ENCODE data around the gene PPIL4.

PPIL4 gene

DNA sequence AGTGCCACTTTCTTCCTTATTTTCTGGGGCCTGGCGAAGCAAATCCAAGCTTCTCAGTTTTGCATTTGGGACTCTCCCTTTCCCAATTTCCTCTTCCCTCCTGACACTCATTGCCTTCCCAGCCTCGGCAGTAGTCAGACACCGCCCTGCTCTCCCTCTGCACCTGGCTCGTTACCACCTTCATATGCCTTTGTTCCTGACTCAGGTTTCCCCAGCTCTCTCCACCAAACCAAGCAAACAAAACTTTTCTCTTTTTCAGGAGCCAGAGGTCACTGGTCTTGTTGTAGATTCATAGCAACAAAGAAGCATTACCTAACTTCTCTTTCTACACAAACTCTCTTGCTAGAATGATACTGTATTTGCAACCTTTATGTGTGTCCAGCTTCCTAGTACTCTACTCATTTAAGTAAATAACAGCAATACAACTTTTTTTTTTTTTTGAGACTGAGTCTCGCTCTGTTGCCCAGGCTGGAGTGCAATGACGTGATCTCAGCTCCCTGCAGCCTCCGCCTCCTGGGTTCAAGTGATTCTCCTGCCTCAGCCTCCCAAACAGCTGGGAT, 52.0 kb downstream of the PPIL4 start:
- H3K4me1 ChIP-seq (ENCODE audit: low read length), result no peaks in the 10 kb centered on the region
- H3K9ac ChIP-seq (ENCODE audit: low read length), result no peak overlapping the region
- no peak overlapping the region for H3K4me2 ChIP-seq (ENCODE audit: low read depth, low read length)
- H3K36me3 ChIP-seq (replicated peaks; ENCODE audit: insufficient read depth, low read length), result no peaks in the 10 kb centered on the region
- H3K27ac ChIP-seq (ENCODE audit: low read length), result no peak overlapping the region
- H3K9me3 ChIP-seq (replicated peaks; ENCODE audit: insufficient read depth, low read length), result no peaks in the 10 kb centered on the region
- no peaks in the 10 kb centered on the region for H3K9me2 ChIP-seq (replicated peaks; ENCODE audit: insufficient read depth, low read length)
- H4K20me1 ChIP-seq (ENCODE audit: insufficient read depth, low read length), result no peaks in the 10 kb centered on the region
- no peak overlapping the region for H2AFZ ChIP-seq (ENCODE audit: low read length)
- H3K4me3 ChIP-seq (ENCODE audit: low read length), result no peak overlapping the region
- DNase-seq, result no peak
- H3F3A ChIP-seq (ENCODE audit: insufficient read depth, low read length), result no peaks in the 10 kb centered on the region
- TF ChIP-seq EZH2 (optimal IDR thresholded peaks at IDR 0.05; ENCODE audit: low read depth, low read length) (no peak), EZH2phosphoT487 (IDR thresholded peaks at IDR 0.05; ENCODE audit: low read length) (no peak)
- H3K27me3 ChIP-seq (replicated peaks; ENCODE audit: insufficient read depth, low read length), result no peaks in the 10 kb centered on the region
- no peaks in the 10 kb centered on the region for H3K79me2 ChIP-seq (ENCODE audit: low read length)

DNA sequence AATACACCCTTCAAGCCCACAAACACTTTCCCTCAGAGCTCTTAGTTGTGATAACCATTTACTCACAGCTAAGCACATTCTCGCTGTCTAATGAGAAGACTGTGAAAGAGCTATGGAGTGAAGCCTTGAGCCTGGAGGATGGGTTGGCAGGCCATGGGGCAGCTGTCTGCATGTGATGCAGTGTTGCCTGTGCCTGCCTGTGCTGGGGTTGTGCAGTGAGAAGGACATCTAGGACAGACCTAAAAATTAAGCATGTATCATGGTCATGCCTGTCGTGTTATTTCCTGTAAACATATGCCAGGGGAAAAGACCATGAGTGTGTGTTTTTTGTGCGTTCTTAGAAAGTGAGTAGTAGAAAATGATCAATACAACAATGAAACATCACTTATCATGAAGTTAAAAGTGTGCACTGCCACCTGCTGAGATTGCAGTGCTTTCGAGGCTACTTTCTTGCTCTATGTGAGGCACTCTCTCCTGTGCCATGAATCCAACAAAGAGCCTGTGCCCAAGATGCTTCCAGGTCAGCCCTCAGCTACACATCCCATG, 53.0 kb downstream of the PPIL4 start:
- Histone ChIP-seq H3K9ac (ENCODE audit: low read length) (no peak overlapping the region), H3K36me3 (replicated peaks; ENCODE audit: insufficient read depth, low read length) (no peaks in the 10 kb centered on the region), H2AFZ (ENCODE audit: low read length) (no peak overlapping the region), H3K27me3 (replicated peaks; ENCODE audit: insufficient read depth, low read length) (no peaks in the 10 kb centered on the region), H3K4me2 (ENCODE audit: low read depth, low read length) (no peak overlapping the region), H3K79me2 (ENCODE audit: low read length) (no peaks in the 10 kb centered on the region), H4K20me1 (ENCODE audit: insufficient read depth, low read length) (no peaks in the 10 kb centered on the region), H3K4me3 (ENCODE audit: low read length) (no peak overlapping the region), H3K9me2 (replicated peaks; ENCODE audit: insufficient read depth, low read length) (no peaks in the 10 kb centered on the region), H3K27ac (ENCODE audit: low read length) (no peak overlapping the region), H3K9me3 (replicated peaks; ENCODE audit: insufficient read depth, low read length) (no peaks in the 10 kb centered on the region), H3F3A (ENCODE audit: insufficient read depth, low read length) (no peaks in the 10 kb centered on the region), H3K4me1 (ENCODE audit: low read length) (no peaks in the 10 kb centered on the region)
- no peak for TF ChIP-seq EZH2 (optimal IDR thresholded peaks at IDR 0.05; ENCODE audit: low read depth, low read length)
- TF ChIP-seq, protein P1, sequence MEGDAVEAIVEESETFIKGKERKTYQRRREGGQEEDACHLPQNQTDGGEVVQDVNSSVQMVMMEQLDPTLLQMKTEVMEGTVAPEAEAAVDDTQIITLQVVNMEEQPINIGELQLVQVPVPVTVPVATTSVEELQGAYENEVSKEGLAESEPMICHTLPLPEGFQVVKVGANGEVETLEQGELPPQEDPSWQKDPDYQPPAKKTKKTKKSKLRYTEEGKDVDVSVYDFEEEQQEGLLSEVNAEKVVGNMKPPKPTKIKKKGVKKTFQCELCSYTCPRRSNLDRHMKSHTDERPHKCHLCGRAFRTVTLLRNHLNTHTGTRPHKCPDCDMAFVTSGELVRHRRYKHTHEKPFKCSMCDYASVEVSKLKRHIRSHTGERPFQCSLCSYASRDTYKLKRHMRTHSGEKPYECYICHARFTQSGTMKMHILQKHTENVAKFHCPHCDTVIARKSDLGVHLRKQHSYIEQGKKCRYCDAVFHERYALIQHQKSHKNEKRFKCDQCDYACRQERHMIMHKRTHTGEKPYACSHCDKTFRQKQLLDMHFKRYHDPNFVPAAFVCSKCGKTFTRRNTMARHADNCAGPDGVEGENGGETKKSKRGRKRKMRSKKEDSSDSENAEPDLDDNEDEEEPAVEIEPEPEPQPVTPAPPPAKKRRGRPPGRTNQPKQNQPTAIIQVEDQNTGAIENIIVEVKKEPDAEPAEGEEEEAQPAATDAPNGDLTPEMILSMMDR (IDR thresholded peaks at IDR 0.05; ENCODE audit: low read length), result no peak
- no peak for TF ChIP-seq EZH2phosphoT487 (IDR thresholded peaks at IDR 0.05; ENCODE audit: low read length)
- no peak for DNase-seq

DNA sequence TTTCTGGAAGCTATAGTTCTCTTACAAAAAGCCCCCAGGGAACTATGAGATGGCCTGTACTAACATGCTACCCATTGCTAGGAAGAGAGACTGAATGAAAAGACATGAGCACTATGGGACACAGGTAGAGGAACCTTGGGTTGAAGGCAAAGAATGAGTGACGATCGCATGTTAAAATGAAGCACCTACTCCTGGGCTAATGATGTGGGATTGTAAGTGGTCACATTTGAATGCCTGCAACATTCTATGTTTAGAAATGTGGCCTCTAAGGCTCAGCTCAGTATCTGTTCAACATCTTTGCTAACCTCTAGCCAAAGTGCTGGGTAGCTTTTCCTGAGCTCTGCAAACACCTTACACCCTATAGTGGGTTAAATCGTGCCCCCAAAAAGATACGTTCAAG, 55.9 kb downstream of the PPIL4 start:
- Histone ChIP-seq H3K9me3 (replicated peaks; ENCODE audit: insufficient read depth, low read length) (no peaks in the 10 kb centered on the region), H4K20me1 (ENCODE audit: insufficient read depth, low read length) (no peaks in the 10 kb centered on the region), H3K27ac (ENCODE audit: low read length) (no peak overlapping the region), H3K4me1 (ENCODE audit: low read length) (no peaks in the 10 kb centered on the region), H3K79me2 (ENCODE audit: low read length) (no peaks in the 10 kb centered on the region), H3K9me2 (replicated peaks; ENCODE audit: insufficient read depth, low read length) (no peaks in the 10 kb centered on the region), H3K36me3 (replicated peaks; ENCODE audit: insufficient read depth, low read length) (no peaks in the 10 kb centered on the region), H3K4me2 (ENCODE audit: low read depth, low read length) (no peak overlapping the region), H3K4me3 (ENCODE audit: low read length) (no peak overlapping the region), H3K27me3 (replicated peaks; ENCODE audit: insufficient read depth, low read length) (no peaks in the 10 kb centered on the region), H3F3A (ENCODE audit: insufficient read depth, low read length) (no peaks in the 10 kb centered on the region), H3K9ac (ENCODE audit: low read length) (no peak overlapping the region), H2AFZ (ENCODE audit: low read length) (no peak overlapping the region)
- TF ChIP-seq, protein P1 (IDR thresholded peaks at IDR 0.05; ENCODE audit: low read length), result no peak
- no peak for TF ChIP-seq EZH2 (optimal IDR thresholded peaks at IDR 0.05; ENCODE audit: low read depth, low read length)
- no peak for TF ChIP-seq EZH2phosphoT487 (IDR thresholded peaks at IDR 0.05; ENCODE audit: low read length)
- DNase-seq, result no peak

DNA sequence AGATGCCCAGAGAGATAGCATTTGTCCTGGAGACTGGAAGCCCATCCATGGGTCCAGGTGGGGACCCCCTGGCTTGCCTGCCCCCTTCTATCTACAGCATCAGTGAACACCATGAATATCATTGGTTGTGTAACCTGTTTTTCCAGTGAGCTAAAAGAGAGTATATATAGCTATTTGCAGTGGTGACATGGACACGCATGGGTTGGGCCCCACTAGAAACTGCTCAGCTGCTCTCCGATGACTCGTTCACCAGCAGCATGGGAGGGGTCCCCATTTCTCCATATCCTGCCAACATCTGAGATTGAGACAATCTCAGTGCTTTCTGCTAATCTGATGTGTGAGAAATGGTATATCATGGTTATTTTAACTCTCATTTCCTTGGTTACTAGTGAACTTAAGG, 57.0 kb downstream of the PPIL4 start:
- TF ChIP-seq, protein P1 (IDR thresholded peaks at IDR 0.05; ENCODE audit: low read length), result no peak
- TF ChIP-seq EZH2phosphoT487 (IDR thresholded peaks at IDR 0.05; ENCODE audit: low read length), result no peak
- no peak for TF ChIP-seq EZH2 (optimal IDR thresholded peaks at IDR 0.05; ENCODE audit: low read depth, low read length)
- Histone ChIP-seq H3K4me1 (ENCODE audit: low read length) (no peaks in the 10 kb centered on the region), H2AFZ (ENCODE audit: low read length) (no peak overlapping the region)

More for the DNA sequence above, 57.0 kb downstream of the PPIL4 start:
- no peaks in the 10 kb centered on the region for H3K9me3 ChIP-seq (replicated peaks; ENCODE audit: insufficient read depth, low read length)
- H3K4me2 ChIP-seq (ENCODE audit: low read depth, low read length), result no peak overlapping the region
- H4K20me1 ChIP-seq (ENCODE audit: insufficient read depth, low read length), result no peaks in the 10 kb centered on the region
- no peaks in the 10 kb centered on the region for H3K9me2 ChIP-seq (replicated peaks; ENCODE audit: insufficient read depth, low read length)
- H3K79me2 ChIP-seq (ENCODE audit: low read length), result no peaks in the 10 kb centered on the region
- no peak for DNase-seq
- no peak overlapping the region for H3K27ac ChIP-seq (ENCODE audit: low read length)
- H3K27me3 ChIP-seq (replicated peaks; ENCODE audit: insufficient read depth, low read length), result no peaks in the 10 kb centered on the region
- no peak overlapping the region for H3K4me3 ChIP-seq (ENCODE audit: low read length)
- no peaks in the 10 kb centered on the region for H3F3A ChIP-seq (ENCODE audit: insufficient read depth, low read length)
- no peak overlapping the region for H3K9ac ChIP-seq (ENCODE audit: low read length)
- H3K36me3 ChIP-seq (replicated peaks; ENCODE audit: insufficient read depth, low read length), result no peaks in the 10 kb centered on the region

Measured in MM.1S (cell line).